GM18526 (cell line): Measurements from ENCODE around the gene CPLANE2.
A peak's percentile ranks its signal among the peaks of the same experiment; 100 is the strongest.

Source experiments
- POLR2A ChIP-seq: IDR thresholded peaks from 3 replicates; pipeline ENCODE4 v1.6.1; 2011; ENCODE audit not compliant: insufficient read length; ENCODE audit errors: extremely low read depth

The CPLANE2 gene, protein sequence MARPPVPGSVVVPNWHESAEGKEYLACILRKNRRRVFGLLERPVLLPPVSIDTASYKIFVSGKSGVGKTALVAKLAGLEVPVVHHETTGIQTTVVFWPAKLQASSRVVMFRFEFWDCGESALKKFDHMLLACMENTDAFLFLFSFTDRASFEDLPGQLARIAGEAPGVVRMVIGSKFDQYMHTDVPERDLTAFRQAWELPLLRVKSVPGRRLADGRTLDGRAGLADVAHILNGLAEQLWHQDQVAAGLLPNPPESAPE

DNA sequence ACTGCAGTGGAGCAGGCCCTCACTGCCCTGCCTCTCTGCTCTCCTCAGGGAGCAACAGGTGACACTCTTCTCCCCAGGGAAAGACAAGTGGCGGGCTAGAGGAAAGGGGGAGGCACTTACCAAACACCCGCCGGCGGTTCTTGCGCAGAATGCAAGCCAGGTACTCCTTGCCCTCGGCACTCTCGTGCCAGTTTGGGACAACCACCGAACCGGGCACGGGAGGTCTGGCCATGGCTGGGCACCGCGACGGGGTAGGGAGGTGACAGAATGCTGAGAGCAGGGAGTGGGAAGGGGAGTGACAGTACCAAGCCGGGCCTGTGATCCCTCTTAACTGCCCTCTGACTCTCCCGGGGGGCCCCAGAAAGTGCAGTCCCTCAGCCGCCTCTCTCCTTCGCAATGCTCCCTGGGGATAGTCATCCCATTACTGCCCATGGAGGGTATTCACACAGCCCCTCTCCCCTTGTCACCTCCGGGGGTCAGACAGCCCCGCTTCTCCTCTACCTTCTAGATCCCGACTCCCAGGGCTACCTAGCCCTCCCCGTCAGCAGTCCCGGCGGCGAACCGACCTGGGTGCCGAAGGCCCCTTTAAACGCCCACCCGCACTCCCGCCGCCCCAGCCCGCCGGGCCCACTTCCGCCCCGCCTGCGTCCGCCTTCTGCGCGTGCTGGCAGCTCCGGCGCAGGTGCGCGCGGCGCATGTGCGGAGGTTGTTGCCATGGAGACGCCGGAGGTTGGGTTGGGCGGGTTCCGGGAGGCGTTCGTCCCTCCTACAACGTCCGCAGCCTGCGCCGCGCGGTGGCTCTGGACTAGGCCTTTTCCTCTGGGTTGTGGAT lies at the start of gene CPLANE2:
CPLANE2 (minus strand) TSS at position 673 of the 832 bp plus-strand sequence; CDS start at position 232, 441 bp downstream.
- TF ChIP-seq POLR2A = peak; percentile 68

DNA sequence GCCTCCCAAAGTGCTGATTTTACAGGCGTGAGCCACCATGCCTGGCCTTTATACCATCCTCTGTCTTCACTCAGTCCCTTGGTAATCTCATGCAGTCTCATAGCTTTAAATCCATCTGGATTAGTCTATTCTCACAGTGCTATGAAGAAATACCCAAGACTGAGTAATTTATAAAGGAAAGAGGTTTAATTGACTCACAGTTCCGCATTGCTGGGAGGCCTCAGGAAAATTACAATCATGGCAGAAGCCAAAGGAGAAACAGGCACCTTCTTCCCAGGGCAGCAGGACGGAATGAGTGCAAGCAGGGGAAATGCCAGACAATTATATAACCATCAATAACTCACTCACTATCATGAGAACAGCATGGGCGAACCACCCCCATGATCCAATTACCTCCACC lies 49.1 kb upstream of the CPLANE2 start:
- no peak for TF ChIP-seq POLR2A

DNA sequence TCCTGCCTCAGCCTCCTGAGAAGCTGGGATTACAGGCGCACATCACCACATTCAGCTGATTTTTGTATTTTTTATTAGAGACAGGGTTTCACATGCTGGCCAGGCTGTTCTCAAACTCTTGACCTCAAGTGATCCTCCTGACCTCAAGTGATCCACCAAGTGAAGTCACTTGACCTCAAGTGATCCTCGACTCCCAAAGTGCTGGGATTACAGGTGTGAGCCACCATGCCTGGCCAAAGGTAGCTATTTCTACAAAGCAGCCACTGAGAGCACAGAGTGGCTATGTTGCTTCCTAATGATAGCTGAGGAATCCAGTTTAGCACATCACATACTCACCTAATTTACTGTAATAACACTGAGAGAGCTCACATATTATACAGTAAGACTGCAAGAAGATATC lies 44.8 kb upstream of the CPLANE2 start:
- TF ChIP-seq POLR2A = no peak

DNA sequence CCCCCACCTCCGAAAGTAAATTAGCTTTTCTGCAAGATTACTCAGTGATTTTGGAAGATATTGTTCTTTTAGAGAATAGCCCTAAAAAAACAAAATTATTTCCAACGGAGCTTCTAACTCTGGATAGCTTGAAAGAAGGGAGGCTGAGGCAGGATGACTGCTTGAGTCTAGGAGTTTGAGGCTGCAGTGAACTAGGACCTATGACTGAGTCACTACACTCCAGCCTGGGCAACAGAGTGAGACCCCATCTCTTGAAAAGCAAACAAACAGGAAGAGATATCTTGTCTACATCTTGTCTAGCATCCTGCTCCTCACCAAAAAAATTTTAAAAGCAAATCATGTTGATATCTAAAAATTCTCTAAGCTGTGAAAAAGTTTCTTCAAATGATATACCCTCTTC lies 42.2 kb upstream of the CPLANE2 start:
- no peak for TF ChIP-seq POLR2A

DNA sequence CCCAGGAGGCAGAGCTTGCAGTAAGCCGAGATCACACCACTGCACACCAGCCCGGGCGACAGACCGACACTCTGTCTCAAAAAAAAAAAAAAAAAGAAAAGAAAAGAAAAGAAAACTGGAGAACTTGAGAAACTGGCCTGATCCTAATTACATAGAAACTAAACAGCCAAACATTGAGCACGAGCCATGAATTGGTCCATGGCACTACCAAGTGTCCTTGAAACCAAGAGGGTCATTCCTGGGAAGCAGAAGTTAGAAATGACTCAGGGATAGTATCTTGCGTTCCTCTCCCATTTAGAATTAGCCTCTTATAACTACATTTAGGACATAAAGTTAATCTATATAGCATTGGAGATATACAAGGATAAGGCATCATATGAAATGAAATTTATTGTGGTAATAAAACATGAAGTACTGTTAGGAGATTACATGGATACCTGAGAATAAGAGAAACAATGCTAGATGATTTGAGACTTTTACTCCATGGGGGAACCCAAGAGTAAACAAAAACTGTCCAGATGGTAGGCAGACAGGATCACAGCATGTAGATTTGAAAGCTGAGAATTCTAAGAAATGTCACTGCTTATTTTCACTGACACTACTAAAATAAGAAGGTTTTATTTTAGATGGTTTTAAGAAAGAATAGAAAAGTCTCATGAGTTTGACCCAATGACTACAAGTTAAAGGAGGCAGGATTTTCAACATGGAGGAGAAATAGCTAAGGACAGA lies 39.5 kb upstream of the CPLANE2 start:
- no peak for TF ChIP-seq POLR2A

DNA sequence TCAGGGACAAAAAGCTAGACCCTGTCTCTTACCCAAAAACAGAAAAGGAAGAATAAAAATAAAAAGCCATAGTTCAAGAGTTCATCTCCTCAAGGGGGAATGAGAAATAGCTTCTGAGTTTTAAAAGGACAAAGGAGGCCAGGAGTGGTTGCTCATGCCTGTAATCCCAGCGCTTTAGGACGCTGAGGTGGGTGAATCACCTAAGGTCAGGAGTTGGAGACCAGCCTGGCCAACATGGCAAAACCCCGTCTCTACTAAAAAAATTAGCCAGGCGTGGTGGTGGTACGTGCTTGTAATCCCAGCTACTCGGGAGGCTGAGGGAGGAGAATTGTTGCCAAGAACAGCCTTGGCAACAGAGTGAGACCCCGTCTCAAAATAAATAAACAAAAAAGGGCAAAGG lies 38.6 kb upstream of the CPLANE2 start:
- no peak for TF ChIP-seq POLR2A

DNA sequence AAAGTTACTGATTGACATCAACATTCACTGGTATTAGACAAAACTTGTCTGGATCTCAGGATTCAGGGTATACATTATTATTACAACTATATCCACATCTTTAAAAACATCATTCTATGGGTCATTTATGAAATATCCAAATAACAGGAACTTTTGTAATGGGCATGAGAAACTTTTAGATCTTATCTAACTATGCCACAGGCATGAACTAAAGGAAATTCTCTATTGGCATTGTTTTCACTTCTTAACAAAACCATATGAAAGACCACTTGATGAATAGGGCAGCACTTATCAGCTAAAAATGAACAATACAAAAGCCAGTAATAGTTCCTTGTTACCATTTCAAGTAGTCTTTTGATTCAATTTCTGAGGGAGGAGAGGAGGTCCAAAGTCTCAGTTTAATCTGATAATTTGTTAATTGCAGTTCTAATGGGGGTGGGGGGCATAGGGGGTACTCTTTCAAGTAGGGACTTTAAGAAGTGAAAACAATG lies 30.8 kb upstream of the CPLANE2 start:
- TF ChIP-seq POLR2A = no peak

DNA sequence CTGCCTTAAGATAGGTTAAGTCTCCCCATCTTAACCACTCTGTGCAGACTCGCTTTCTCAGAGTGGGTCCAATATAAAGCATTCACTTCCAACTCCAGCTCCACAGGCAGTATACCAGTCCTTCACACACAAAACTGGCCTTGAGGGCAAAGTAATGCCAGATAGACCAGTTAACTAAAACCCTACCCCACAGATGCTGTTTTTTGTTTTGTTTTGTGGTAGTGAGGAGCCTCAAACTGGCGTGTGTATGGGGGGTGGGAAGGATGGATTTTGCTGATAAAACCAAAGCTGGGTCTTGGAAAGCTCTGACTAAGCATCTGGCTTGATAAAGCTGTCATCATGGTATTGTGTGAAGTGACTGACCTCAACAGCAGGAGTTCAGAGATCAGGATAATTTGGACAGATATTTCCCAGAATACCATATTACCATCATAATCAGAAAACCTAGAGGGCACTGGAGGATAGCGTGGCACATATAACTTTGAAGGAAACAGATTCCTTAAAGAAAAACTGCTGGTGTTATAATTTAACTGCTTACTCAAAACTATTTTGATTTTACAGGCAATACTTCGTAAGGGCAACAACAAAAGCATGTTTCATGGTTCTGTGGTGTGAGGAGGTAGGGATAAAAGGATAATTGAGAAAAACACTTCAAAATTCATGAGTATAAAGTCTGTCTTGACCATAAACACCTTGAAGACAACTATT lies 29.6 kb upstream of the CPLANE2 start:
- TF ChIP-seq POLR2A = no peak

DNA sequence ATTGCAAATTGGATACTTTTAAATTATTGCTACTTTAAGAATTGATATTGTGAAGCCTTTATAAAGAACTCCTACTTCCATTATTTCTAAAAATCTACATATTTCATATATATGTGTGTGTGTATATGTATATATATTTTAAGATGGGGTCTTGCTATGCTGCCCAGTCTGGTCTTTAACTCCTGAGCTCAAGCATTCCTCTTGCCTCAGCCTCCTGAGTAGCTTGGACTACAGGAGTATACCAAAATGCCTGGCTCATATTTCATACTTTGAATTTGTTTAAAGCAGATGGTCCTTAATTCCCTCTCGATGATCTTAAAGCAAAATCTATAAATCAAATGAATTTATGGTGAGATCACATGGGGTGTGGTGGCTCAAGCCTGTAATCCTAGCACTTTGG lies 25.1 kb upstream of the CPLANE2 start:
- TF ChIP-seq POLR2A = no peak

DNA sequence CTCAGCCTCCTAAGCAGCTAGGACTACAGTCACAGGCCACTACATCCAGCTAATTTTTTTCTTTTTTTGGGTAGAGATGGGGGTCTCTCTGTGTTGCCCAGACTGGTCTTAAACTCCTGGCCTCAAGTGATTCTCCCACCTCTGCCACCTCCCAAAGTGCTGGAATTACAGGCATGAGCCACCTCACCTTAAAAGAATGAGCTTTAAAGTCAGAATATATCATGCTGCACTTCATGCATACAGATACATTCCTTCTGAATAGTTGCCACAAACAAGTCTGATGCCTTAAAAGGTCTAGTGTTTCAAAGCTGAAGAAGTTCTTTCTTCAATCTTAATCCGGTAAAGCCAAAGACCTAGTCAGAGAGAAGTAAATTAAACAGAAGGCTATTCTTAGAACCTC lies 23.8 kb upstream of the CPLANE2 start:
- TF ChIP-seq POLR2A = no peak

DNA sequence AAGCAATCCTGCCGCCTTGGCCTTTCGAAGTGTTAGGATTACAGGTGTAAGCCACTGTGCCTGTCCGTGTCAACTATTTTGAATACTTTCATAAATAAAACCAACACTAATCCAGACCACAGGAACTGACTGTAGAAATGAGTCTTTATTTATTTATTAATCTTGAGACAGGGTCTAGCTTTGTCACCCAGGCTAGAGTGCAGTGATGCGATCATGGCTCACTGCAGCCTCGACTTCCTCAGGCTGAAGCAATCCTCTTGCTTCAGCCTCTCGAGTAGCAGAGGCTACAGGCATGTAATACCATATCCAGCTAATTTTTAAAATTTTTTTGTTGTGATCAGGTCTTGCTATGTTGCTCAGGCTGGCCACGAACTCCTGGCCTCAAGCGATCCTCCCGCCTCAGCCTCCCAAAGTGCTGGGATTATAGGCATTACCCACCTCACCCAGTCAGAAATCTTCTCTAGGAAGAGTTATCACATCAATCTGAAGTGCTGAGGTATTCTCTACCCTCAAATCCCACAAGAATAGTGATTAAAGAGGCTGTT lies 21.7 kb upstream of the CPLANE2 start:
- no peak for TF ChIP-seq POLR2A

DNA sequence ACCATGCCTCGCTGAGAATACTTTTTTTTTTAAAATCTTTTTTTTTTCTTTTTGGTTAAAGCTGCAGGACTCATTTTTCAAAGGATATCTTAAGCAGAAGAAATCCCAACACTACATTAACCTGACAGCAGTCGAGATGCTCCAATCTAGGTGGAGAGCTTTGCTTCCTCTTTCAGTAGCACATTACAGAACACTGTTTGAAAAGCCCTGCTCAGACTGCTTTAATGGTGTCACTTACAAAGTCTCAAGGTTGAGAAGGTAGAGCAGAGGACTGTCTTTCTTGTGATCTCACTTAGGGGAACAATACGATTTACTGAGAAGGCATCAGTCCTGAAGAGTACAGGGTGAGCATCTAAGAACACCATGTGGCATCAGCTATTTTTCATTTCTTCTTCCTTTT lies 21.0 kb upstream of the CPLANE2 start:
- no peak for TF ChIP-seq POLR2A

DNA sequence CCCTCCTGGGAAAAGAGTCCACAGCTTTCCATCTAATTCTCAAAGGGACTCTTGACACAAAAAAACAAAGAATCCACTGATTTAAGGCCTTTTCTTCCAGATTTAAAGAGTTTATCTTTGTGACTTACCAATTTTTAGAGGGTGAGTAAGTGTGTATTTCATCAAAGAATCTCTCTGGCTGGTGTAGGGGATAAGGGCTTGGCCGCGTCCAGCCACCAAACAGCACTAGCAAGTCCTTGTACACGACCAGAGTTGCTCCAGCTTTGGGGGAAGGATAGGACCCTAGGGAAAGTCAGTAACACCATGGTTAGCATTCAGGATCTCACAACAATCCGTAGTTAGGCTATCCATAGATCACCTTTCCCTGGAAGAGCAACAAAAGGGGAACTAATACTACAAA lies 19.5 kb upstream of the CPLANE2 start:
- no peak for TF ChIP-seq POLR2A

DNA sequence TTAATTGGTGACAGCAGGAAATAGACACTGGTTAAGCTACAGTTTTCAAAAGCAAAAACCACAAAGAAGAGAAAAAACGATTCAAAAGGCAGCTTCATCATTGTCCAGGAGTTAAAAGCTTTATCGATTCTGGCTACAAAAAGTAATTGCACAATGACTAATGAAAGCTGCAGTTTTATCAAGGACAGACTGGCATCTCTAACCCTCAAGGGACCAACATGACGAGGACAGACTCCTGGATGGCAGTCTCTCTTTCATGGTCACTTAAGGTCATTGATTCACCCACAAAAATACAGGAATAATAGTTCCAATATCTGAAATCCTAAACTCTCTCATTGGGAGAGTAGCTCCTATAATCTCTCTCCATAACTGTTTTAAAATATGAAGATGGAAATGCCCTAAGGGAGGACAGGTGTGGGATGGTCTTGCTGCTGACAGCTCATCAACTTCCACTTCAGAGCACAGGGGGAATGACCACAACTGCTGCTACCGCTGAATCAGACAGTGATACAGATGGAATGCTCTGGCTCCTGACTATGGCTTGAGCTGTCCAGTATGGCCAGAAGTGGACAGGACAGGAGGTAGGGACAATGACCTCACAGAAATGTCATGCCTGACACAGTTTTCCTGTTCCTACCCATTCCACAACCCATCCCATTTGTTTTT lies 17.4 kb upstream of the CPLANE2 start:
- TF ChIP-seq POLR2A = no peak
